Astrocyte (in vitro differentiated cells and primary cell): ENCODE results near the gene UCN3. TPM values are rescaled to one million over a fixed set of nuclear protein-coding genes. Genes with fewer than 3 reads are reported as not detected.

Source experiments
- DNase-seq: peaks from one replicate; pipeline ENCODE4 v3.0.0-alpha.2; 2010; ENCODE audit warnings: low read depth
- FAIRE-seq: peaks from 2 replicates; lab custom pipeline; 2011; peaks lifted over from hg19 to GRCh38; lab: Jason Lieb, UNC
- H2AFZ ChIP-seq: 2 replicates; pipeline ENCODE4 v1.6.0; 2012; ENCODE audit warnings: low read depth, low read length, inconsistent platforms
- H3K27ac ChIP-seq: 2 replicates; pipeline ENCODE4 v1.5.1; 2011; ENCODE audit warnings: low read depth, low read length, inconsistent platforms
- H3K27me3 ChIP-seq: 2 replicates; pipeline ENCODE4 v1.6.0; 2011; ENCODE audit warnings: low read length, inconsistent platforms; ENCODE audit not compliant: insufficient read depth
- H3K36me3 ChIP-seq: 2 replicates; pipeline ENCODE4 v1.5.1; 2011; ENCODE audit warnings: low read length, inconsistent platforms; ENCODE audit not compliant: insufficient read depth
- H3K4me1 ChIP-seq: 2 replicates; pipeline ENCODE4 v1.5.1; 2011; ENCODE audit warnings: low read length, inconsistent platforms; ENCODE audit not compliant: insufficient read depth
- H3K4me2 ChIP-seq: 2 replicates; pipeline ENCODE4 v1.6.0; 2012; ENCODE audit warnings: low read length, inconsistent platforms
- H3K4me3 ChIP-seq: 2 replicates; pipeline ENCODE4 v1.5.1; 2011; ENCODE audit warnings: low read depth, mild to moderate bottlenecking, low read length, inconsistent platforms; ENCODE audit not compliant: insufficient read depth
- H3K79me2 ChIP-seq: 2 replicates; pipeline ENCODE4 v1.6.0; 2012; ENCODE audit warnings: mild to moderate bottlenecking, low read length, inconsistent platforms; ENCODE audit not compliant: insufficient read depth
- H3K9ac ChIP-seq: 2 replicates; pipeline ENCODE4 v1.6.0; 2012; ENCODE audit warnings: mild to moderate bottlenecking, low read length, inconsistent platforms
- H3K9me3 ChIP-seq: 2 replicates; pipeline ENCODE4 v1.5.1; 2012; ENCODE audit warnings: low read depth, mild to moderate bottlenecking, low read length, inconsistent platforms; ENCODE audit not compliant: insufficient read depth
- H4K20me1 ChIP-seq: 2 replicates; pipeline ENCODE4 v1.6.0; 2012; ENCODE audit warnings: low read length, inconsistent platforms; ENCODE audit not compliant: insufficient read depth
- H3K27ac Mint-ChIP-seq: one replicate; pipeline ENCODE4 v1.8.0; 2021; ENCODE audit warnings: mild to moderate bottlenecking, mixed read lengths; ENCODE audit not compliant: unreplicated experiment
- H3K27me3 Mint-ChIP-seq: one replicate; pipeline ENCODE4 v1.8.0; 2021; ENCODE audit warnings: low read depth, mixed read lengths; ENCODE audit not compliant: unreplicated experiment
- H3K36me3 Mint-ChIP-seq: one replicate; pipeline ENCODE4 v1.8.0; 2021; ENCODE audit warnings: low read depth, mixed read lengths; ENCODE audit not compliant: unreplicated experiment
- H3K4me1 Mint-ChIP-seq: one replicate; pipeline ENCODE4 v1.8.0; 2021; ENCODE audit warnings: low read depth, mixed read lengths; ENCODE audit not compliant: unreplicated experiment
- H3K4me3 Mint-ChIP-seq: one replicate; pipeline ENCODE4 v1.8.0; 2021; ENCODE audit warnings: mild to moderate bottlenecking, moderate library complexity, mixed read lengths; ENCODE audit not compliant: unreplicated experiment
- H3K9me3 Mint-ChIP-seq: one replicate; pipeline ENCODE4 v1.8.0; 2021; ENCODE audit warnings: mild to moderate bottlenecking, mixed read lengths; ENCODE audit not compliant: unreplicated experiment
- EZH2 ChIP-seq: IDR thresholded peaks from 2 replicates; pipeline ENCODE4 v1.6.1; 2012; ENCODE audit warnings: mild to moderate bottlenecking, low read length, inconsistent platforms; ENCODE audit not compliant: insufficient read depth
- total RNA-seq: library from RNA; stranded (reverse); gene quantifications from 2 replicates; pipeline ENCODE4 v1.2.1, GENCODE V29; 2021
- TF ChIP-seq, protein P1 (sequence below): IDR thresholded peaks from 2 replicates; pipeline ENCODE4 v1.5.1; 2011; ENCODE audit warnings: low read depth, mild to moderate bottlenecking, inconsistent platforms, low read length, moderate library complexity; ENCODE audit not compliant: insufficient read depth

UCN3 gene
- total RNA-seq, 1 donor from 2014 or later = not detected

- Mint-ChIP-seq H3K4me1 (no peaks in the 10 kb centered on the region), H3K27me3 (peaks cover 33% of the 10 kb centered on the region), H3K4me3 (no peak overlapping the region), H3K9me3 (peaks cover 1% of the 10 kb centered on the region), H3K36me3 (no peaks in the 10 kb centered on the region), H3K27ac (no peak overlapping the region)
- Histone ChIP-seq H3K27ac (no peak overlapping the region), H3K4me3 (no peak overlapping the region), H3K4me2 (no peak overlapping the region), H3K9ac (no peak overlapping the region), H3K9me3 (no peaks in the 10 kb centered on the region), H4K20me1 (no peaks in the 10 kb centered on the region), H3K36me3 (no peaks in the 10 kb centered on the region), H3K79me2 (no peaks in the 10 kb centered on the region), H3K4me1 (no peaks in the 10 kb centered on the region), H3K27me3 (peaks cover 6% of the 10 kb centered on the region), H2AFZ (no peak overlapping the region)
- DNase-seq (no peak), FAIRE-seq (no peak)
- no peak for TF ChIP-seq EZH2
- TF ChIP-seq, protein P1, sequence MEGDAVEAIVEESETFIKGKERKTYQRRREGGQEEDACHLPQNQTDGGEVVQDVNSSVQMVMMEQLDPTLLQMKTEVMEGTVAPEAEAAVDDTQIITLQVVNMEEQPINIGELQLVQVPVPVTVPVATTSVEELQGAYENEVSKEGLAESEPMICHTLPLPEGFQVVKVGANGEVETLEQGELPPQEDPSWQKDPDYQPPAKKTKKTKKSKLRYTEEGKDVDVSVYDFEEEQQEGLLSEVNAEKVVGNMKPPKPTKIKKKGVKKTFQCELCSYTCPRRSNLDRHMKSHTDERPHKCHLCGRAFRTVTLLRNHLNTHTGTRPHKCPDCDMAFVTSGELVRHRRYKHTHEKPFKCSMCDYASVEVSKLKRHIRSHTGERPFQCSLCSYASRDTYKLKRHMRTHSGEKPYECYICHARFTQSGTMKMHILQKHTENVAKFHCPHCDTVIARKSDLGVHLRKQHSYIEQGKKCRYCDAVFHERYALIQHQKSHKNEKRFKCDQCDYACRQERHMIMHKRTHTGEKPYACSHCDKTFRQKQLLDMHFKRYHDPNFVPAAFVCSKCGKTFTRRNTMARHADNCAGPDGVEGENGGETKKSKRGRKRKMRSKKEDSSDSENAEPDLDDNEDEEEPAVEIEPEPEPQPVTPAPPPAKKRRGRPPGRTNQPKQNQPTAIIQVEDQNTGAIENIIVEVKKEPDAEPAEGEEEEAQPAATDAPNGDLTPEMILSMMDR = no peak
Measured at GRCh38 chr10:5360318-5360915, 4.3 kb upstream of the UCN3 start.

GRCh38 chr10:5361966-5362365, 2.8 kb upstream of the UCN3 start:
- H3K27me3 Mint-ChIP-seq = peaks cover 43% of the 10 kb centered on the region
- no peak overlapping the region for H3K4me3 Mint-ChIP-seq
- Histone ChIP-seq H3K9ac (no peak overlapping the region), H3K36me3 (no peaks in the 10 kb centered on the region), H3K4me2 (no peak overlapping the region), H3K4me1 (no peaks in the 10 kb centered on the region), H3K27me3 (peaks cover 8% of the 10 kb centered on the region), H4K20me1 (no peaks in the 10 kb centered on the region), H3K79me2 (no peaks in the 10 kb centered on the region), H3K4me3 (no peak overlapping the region), H3K9me3 (no peaks in the 10 kb centered on the region), H3K27ac (no peak overlapping the region), H2AFZ (no peak overlapping the region)
- no peak for DNase-seq
- H3K36me3 Mint-ChIP-seq = no peaks in the 10 kb centered on the region
- no peaks in the 10 kb centered on the region for H3K4me1 Mint-ChIP-seq
- TF ChIP-seq EZH2 = no peak
- TF ChIP-seq, protein P1 = no peak
- FAIRE-seq = no peak
- peaks cover 1% of the 10 kb centered on the region for H3K9me3 Mint-ChIP-seq
- H3K27ac Mint-ChIP-seq = no peak overlapping the region

- TF ChIP-seq, protein P1 = no peak
- H3K27ac Mint-ChIP-seq = no peak overlapping the region
- no peaks in the 10 kb centered on the region for H3K36me3 Mint-ChIP-seq
- Histone ChIP-seq H3K4me2 (no peak overlapping the region), H3K9ac (no peak overlapping the region), H3K9me3 (no peaks in the 10 kb centered on the region), H3K4me1 (no peaks in the 10 kb centered on the region), H3K27me3 (peaks cover 8% of the 10 kb centered on the region), H3K36me3 (no peaks in the 10 kb centered on the region), H3K27ac (no peak overlapping the region), H4K20me1 (no peaks in the 10 kb centered on the region), H2AFZ (no peak overlapping the region), H3K4me3 (no peak overlapping the region), H3K79me2 (no peaks in the 10 kb centered on the region)
- FAIRE-seq (no peak), DNase-seq (no peak)
- no peaks in the 10 kb centered on the region for H3K4me1 Mint-ChIP-seq
- H3K27me3 Mint-ChIP-seq = peaks cover 43% of the 10 kb centered on the region
- no peak overlapping the region for H3K4me3 Mint-ChIP-seq
- H3K9me3 Mint-ChIP-seq = no peaks in the 10 kb centered on the region
Measured at GRCh38 chr10:5362873-5363272, 1.9 kb upstream of the UCN3 start.
